ENCODE results near the gene SHB.

- TF ChIP-seq POLR2A (IDR thresholded peaks at IDR 0.05) (no peak), CTCF (IDR thresholded peaks at IDR 0.05) (no peak), EP300 (IDR thresholded peaks at IDR 0.05) (no peak), POLR2AphosphoS5 (IDR thresholded peaks at IDR 0.05) (no peak)
Observed at GRCh38 chr9:37956423-37956820, 112.6 kb downstream of the SHB start.
